Measurements from ENCODE around the gene TIMM50. TPM values are rescaled to one million over a fixed set of nuclear protein-coding genes. Genes with fewer than 3 reads are reported as not detected.

TIMM50 gene
- total and polyA plus RNA-seq, 2 of the 13 experiments (the other 11 are each of a cell fraction or from before 2014, with no cell fraction given), result 91.1 to 92.5 TPM

DNA sequence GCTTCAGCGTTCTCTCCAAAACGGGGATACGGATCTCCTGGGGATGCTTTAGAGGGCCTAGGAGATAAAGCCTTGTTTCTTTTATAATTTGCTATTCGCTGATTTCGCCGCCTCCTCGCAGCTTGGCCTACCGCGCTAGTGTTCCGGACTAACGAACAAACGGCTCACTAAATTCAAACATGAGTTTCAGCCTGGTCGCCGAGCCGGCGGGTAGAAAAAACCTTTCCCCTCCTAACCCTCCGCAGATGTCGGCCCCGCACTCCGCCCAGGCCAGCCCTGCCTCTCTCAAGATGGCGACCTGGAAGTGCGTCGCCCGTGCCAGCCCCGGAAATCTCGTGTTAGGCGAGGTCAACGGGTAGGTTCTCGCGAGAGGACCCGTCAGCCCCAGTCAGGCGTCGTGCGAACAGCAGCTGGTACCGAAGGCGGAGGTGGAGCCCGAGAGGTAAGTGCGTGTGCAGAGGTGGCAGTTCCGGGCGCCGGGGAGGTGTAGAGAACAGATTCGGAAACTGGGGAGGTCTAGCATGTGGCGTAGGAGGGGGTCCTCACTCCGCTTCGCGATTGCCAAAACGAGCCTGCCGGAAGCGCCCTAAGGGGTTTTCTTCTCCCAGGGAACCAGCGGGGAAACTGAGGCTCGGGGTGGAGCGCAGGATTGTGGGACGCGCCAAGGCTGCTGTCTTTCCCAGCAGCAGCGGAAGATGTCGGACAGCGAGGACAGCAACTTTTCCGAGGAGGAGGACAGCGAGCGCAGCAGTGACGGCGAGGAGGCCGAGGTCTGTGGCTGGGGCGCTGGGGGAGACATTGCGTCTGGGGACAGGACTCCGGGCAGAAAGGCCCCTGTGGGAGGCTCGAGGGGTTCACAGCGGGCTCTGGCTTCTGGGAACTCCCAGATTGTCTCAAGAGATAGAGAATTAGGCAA lies 35.2 kb upstream of the TIMM50 start, which contains the start of gene SUPT5H (continued):
- peak; percentile 32; the same call in 1 of the 2 replicates for TF ChIP-seq ZNF460 (CRISPR knock-in tag; IDR thresholded peaks at IDR 0.05; ENCODE audit: borderline replicate concordance)
- peak; percentile 80; the same call in 1 of the 2 replicates for TF ChIP-seq ZBTB42 (CRISPR knock-in tag; IDR thresholded peaks at IDR 0.05)
- TF ChIP-seq, protein P1, sequence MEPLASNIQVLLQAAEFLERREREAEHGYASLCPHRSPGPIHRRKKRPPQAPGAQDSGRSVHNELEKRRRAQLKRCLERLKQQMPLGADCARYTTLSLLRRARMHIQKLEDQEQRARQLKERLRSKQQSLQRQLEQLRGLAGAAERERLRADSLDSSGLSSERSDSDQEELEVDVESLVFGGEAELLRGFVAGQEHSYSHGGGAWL (CRISPR knock-in tag; IDR thresholded peaks at IDR 0.05), result peak; percentile 91
- TF ChIP-seq, protein P2, sequence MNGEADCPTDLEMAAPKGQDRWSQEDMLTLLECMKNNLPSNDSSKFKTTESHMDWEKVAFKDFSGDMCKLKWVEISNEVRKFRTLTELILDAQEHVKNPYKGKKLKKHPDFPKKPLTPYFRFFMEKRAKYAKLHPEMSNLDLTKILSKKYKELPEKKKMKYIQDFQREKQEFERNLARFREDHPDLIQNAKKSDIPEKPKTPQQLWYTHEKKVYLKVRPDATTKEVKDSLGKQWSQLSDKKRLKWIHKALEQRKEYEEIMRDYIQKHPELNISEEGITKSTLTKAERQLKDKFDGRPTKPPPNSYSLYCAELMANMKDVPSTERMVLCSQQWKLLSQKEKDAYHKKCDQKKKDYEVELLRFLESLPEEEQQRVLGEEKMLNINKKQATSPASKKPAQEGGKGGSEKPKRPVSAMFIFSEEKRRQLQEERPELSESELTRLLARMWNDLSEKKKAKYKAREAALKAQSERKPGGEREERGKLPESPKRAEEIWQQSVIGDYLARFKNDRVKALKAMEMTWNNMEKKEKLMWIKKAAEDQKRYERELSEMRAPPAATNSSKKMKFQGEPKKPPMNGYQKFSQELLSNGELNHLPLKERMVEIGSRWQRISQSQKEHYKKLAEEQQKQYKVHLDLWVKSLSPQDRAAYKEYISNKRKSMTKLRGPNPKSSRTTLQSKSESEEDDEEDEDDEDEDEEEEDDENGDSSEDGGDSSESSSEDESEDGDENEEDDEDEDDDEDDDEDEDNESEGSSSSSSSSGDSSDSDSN (CRISPR knock-in tag; IDR thresholded peaks at IDR 0.05), result peak; percentile 81
- TF ChIP-seq NCOA1 (CRISPR knock-in tag; IDR thresholded peaks at IDR 0.05), result 0 out of 2 replicates have a peak, but pooled peaks have one; percentile 14
- no peak for TF ChIP-seq CHD4 (IDR thresholded peaks at IDR 0.05; ENCODE audit: borderline replicate concordance, low read length)
- TF ChIP-seq ZNF331 (CRISPR knock-in tag; IDR thresholded peaks at IDR 0.05), result peak; percentile 74
- peak; percentile 94 for TF ChIP-seq KDM5B (CRISPR knock-in tag; IDR thresholded peaks at IDR 0.05; ENCODE audit: borderline replicate concordance)
- peak; percentile 69; the same call in 1 of the 2 replicates for TF ChIP-seq ZNF839 (CRISPR knock-in tag; IDR thresholded peaks at IDR 0.05; ENCODE audit: borderline replicate concordance)
- no peak for TF ChIP-seq LCORL (IDR thresholded peaks at IDR 0.05)
- peak; percentile 14; the same call in 1 of the 2 replicates for TF ChIP-seq LCORL (CRISPR knock-in tag; IDR thresholded peaks at IDR 0.05)
- TF ChIP-seq TOE1 (CRISPR knock-in tag; IDR thresholded peaks at IDR 0.05), result peak; percentile 40; the same call in 1 of the 2 replicates
- TF ChIP-seq, protein P3, sequence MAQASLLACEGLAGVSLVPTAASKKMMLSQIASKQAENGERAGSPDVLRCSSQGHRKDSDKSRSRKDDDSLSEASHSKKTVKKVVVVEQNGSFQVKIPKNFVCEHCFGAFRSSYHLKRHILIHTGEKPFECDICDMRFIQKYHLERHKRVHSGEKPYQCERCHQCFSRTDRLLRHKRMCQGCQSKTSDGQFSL (CRISPR knock-in tag; IDR thresholded peaks at IDR 0.05), result 0 out of 2 replicates have a peak, but pooled peaks have one; percentile 59
- peak; percentile 61 for TF ChIP-seq NFYB (CRISPR knock-in tag; IDR thresholded peaks at IDR 0.05)
- TF ChIP-seq HES4 (CRISPR knock-in tag; IDR thresholded peaks at IDR 0.05; ENCODE audit: borderline replicate concordance), result peak; percentile 70; the same call in 1 of the 2 replicates
- TF ChIP-seq, protein P4, sequence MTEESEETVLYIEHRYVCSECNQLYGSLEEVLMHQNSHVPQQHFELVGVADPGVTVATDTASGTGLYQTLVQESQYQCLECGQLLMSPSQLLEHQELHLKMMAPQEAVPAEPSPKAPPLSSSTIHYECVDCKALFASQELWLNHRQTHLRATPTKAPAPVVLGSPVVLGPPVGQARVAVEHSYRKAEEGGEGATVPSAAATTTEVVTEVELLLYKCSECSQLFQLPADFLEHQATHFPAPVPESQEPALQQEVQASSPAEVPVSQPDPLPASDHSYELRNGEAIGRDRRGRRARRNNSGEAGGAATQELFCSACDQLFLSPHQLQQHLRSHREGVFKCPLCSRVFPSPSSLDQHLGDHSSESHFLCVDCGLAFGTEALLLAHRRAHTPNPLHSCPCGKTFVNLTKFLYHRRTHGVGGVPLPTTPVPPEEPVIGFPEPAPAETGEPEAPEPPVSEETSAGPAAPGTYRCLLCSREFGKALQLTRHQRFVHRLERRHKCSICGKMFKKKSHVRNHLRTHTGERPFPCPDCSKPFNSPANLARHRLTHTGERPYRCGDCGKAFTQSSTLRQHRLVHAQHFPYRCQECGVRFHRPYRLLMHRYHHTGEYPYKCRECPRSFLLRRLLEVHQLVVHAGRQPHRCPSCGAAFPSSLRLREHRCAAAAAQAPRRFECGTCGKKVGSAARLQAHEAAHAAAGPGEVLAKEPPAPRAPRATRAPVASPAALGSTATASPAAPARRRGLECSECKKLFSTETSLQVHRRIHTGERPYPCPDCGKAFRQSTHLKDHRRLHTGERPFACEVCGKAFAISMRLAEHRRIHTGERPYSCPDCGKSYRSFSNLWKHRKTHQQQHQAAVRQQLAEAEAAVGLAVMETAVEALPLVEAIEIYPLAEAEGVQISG (CRISPR knock-in tag; IDR thresholded peaks at IDR 0.05), result peak; percentile 94
- TF ChIP-seq GABPA (IDR thresholded peaks at IDR 0.05; ENCODE audit: low read depth, low read length), result peak; percentile 83
- peak; percentile 95 for TF ChIP-seq GABPA (CRISPR knock-in tag; IDR thresholded peaks at IDR 0.05; ENCODE audit: low read depth)
- peak; percentile 92 for TF ChIP-seq KAT7 (CRISPR knock-in tag; IDR thresholded peaks at IDR 0.05; ENCODE audit: borderline replicate concordance)
- TF ChIP-seq KLF16 (CRISPR knock-in tag; IDR thresholded peaks at IDR 0.05), result peak in 1 of 2 experiments; percentile 94; a peak in 2 of 4 replicates
- TF ChIP-seq ZFYVE20 (CRISPR knock-in tag; IDR thresholded peaks at IDR 0.05; ENCODE audit: borderline replicate concordance, low read depth), result no peak
- peak; percentile 83; the same call in 1 of the 2 replicates for TF ChIP-seq ZNF563 (CRISPR knock-in tag; IDR thresholded peaks at IDR 0.05)
- TF ChIP-seq SOX13 (IDR thresholded peaks at IDR 0.05), result no peak
- 0 out of 4 replicates have a peak, but pooled peaks of 1 of the 2 experiments have one; percentile 45 for TF ChIP-seq SOX13 (CRISPR knock-in tag; conservative IDR thresholded peaks at IDR 0.05 in 1 of 2, IDR thresholded peaks at IDR 0.05 in 1 of 2)

All from HepG2 (cell line).